ENCODE data around the gene TPRX2. TPM values are rescaled to one million over a fixed set of nuclear protein-coding genes. Genes with fewer than 3 reads are reported as not detected.
"Not testable (repeated sequence)": the region's sequence is repeated elsewhere in the genome, so short reads cannot be mapped to it uniquely, and the experiment has no call there.

TPRX2 gene
- total RNA-seq, 1 experiment from 2014 or later = not detected

GRCh38 chr19:47901370-47901769 is 42.3 kb downstream of the TPRX2 start:
- Histone ChIP-seq H3K4me2 (ENCODE audit: low read length) (no peak overlapping the region), H3K9me3 (ENCODE audit: control insufficient read depth in 1 of 2, insufficient read depth in 1 of 2, low read depth in 1 of 2, low read length in 2 of 2) (peaks cover 0 to under 1% of the 10 kb centered on the region in 2 experiments; a peak in 1 of 4 replicates), H3K4me3 (replicated peaks in 1 of 2; ENCODE audit: low read depth in 1 of 2, low read length in 2 of 2) (no peak overlapping the region), H3K4me1 (ENCODE audit: control insufficient read depth in 1 of 2, insufficient read depth in 2 of 2, low read length in 2 of 2) (no peaks in the 10 kb centered on the region), H3K36me3 (ENCODE audit: control insufficient read depth in 1 of 2, insufficient read depth in 2 of 2, low read length in 2 of 2) (no peaks in the 10 kb centered on the region), H3K9ac (ENCODE audit: low read length) (no peak overlapping the region), H3K27ac (ENCODE audit: low read depth, low read length) (no peak overlapping the region), H3K27me3 (ENCODE audit: insufficient read depth, low read length) (no peaks in the 10 kb centered on the region), H4K20me1 (ENCODE audit: insufficient read depth) (no peaks in the 10 kb centered on the region), H3K79me2 (ENCODE audit: insufficient read depth, low read length) (no peaks in the 10 kb centered on the region), H2AFZ (ENCODE audit: low read depth, low read length, poor library complexity, severe bottlenecking) (no peak overlapping the region), H3K9me2 (ENCODE audit: insufficient read depth) (no peaks in the 10 kb centered on the region)
- ATAC-seq (no peak), DNase-seq (ENCODE audit: low read depth, low spot score) (no peak)
- intact Hi-C loops (cut with micrococcal nuclease) = no loop called here
- BruUV-seq (replicated peaks) = no TSS peak
- ChIA-PET POLR2A (no interaction called here), CTCF (no interaction called here), RAD21 (ENCODE audit: low non-redundant PET in 1 of 2, low total read pairs in 2 of 2, uncharacterized antibody in 2 of 2, unreplicated experiment in 2 of 2) (no interaction called here)
- no peak for TF ChIP-seq ATF3 (IDR thresholded peaks at IDR 0.05)

- BruUV-seq (replicated peaks); H3K4me3 ChIP-seq (replicated peaks in 1 of 2; ENCODE audit: low read depth in 1 of 2, low read length in 2 of 2); ATAC-seq; DNase-seq (ENCODE audit: low read depth, low spot score); H2AFZ ChIP-seq (ENCODE audit: low read depth, low read length, poor library complexity, severe bottlenecking); H3K36me3 ChIP-seq (ENCODE audit: control insufficient read depth in 1 of 2, insufficient read depth in 2 of 2, low read length in 2 of 2); H3K27ac ChIP-seq (ENCODE audit: low read depth, low read length); H3K9ac ChIP-seq (ENCODE audit: low read length); CTCF ChIA-PET; H3K4me1 ChIP-seq (ENCODE audit: control insufficient read depth in 1 of 2, insufficient read depth in 2 of 2, low read length in 2 of 2); H3K79me2 ChIP-seq (ENCODE audit: insufficient read depth, low read length); H3K27me3 ChIP-seq (ENCODE audit: insufficient read depth, low read length); intact Hi-C loops (cut with micrococcal nuclease); H3K9me3 ChIP-seq (ENCODE audit: control insufficient read depth in 1 of 2, insufficient read depth in 1 of 2, low read depth in 1 of 2, low read length in 2 of 2); RAD21 ChIA-PET (ENCODE audit: low non-redundant PET in 1 of 2, low total read pairs in 2 of 2, uncharacterized antibody in 2 of 2, unreplicated experiment in 2 of 2); H3K4me2 ChIP-seq (ENCODE audit: low read length); POLR2A ChIA-PET; H3K9me2 ChIP-seq (ENCODE audit: insufficient read depth); H4K20me1 ChIP-seq (ENCODE audit: insufficient read depth): not testable (repeated sequence)
- TF ChIP-seq CTCF (IDR thresholded peaks at IDR 0.05 in 2 of 3, conservative IDR thresholded peaks at IDR 0.05 in 1 of 3; ENCODE audit: borderline replicate concordance in 1 of 3, insufficient read depth in 1 of 3, low read depth in 2 of 3, low read length in 2 of 3) = peak in 1 of 3 experiments; percentile 17; a peak in 1 of 6 replicates
- peak; percentile 23; the same call in 1 of the 2 replicates for TF ChIP-seq RAD21 (IDR thresholded peaks at IDR 0.05; ENCODE audit: low read depth)
Observed at GRCh38 chr19:47909350-47909749, 50.3 kb downstream of the TPRX2 start.

- H3K4me2 ChIP-seq (ENCODE audit: low read length); H3K27ac ChIP-seq (ENCODE audit: low read depth, low read length); ATAC-seq; H3K9me2 ChIP-seq (ENCODE audit: insufficient read depth); H3K4me1 ChIP-seq (ENCODE audit: control insufficient read depth in 1 of 2, insufficient read depth in 2 of 2, low read length in 2 of 2); H3K36me3 ChIP-seq (ENCODE audit: control insufficient read depth in 1 of 2, insufficient read depth in 2 of 2, low read length in 2 of 2); CTCF ChIA-PET; H2AFZ ChIP-seq (ENCODE audit: low read depth, low read length, poor library complexity, severe bottlenecking); H3K27me3 ChIP-seq (ENCODE audit: insufficient read depth, low read length); intact Hi-C loops (cut with micrococcal nuclease); H3K79me2 ChIP-seq (ENCODE audit: insufficient read depth, low read length); H3K9me3 ChIP-seq (ENCODE audit: control insufficient read depth in 1 of 2, insufficient read depth in 1 of 2, low read depth in 1 of 2, low read length in 2 of 2); RAD21 ChIA-PET (ENCODE audit: low non-redundant PET in 1 of 2, low total read pairs in 2 of 2, uncharacterized antibody in 2 of 2, unreplicated experiment in 2 of 2); DNase-seq (ENCODE audit: low read depth, low spot score); POLR2A ChIA-PET; H3K4me3 ChIP-seq (replicated peaks in 1 of 2; ENCODE audit: low read depth in 1 of 2, low read length in 2 of 2); H4K20me1 ChIP-seq (ENCODE audit: insufficient read depth); H3K9ac ChIP-seq (ENCODE audit: low read length); BruUV-seq (replicated peaks): not testable (repeated sequence)
Observed at GRCh38 chr19:47910191-47910590, 51.2 kb downstream of the TPRX2 start.
